Breast epithelium (tissue), 4 donors: Measurements from ENCODE around the gene CDH26. TPM values are rescaled to one million over a fixed set of nuclear protein-coding genes. Genes with fewer than 3 reads are reported as not detected.

Experiments
- DNase-seq, 2 donors: peaks; one replicate each; pipeline ENCODE4 v3.0.0-alpha.2; 2019; ENCODE audit warnings: low spot score in 2 of 2
- H3K27ac ChIP-seq, 2 donors: fragments of 200-600 bp; sonication (generic) in 1 of 2; one replicate each; pipeline ENCODE4 v1.5.1; 2016 to 2019; ENCODE audit warnings: mild to moderate bottlenecking in 1 of 2
- H3K27me3 ChIP-seq, 2 donors: fragments of 200-600 bp; sonication (generic) in 1 of 2; one replicate each; pipeline versions ENCODE4 v1.5.1 to v1.6.0; 2017 to 2019; ENCODE audit warnings: control low read depth in 1 of 2, mild to moderate bottlenecking in 1 of 2
- H3K36me3 ChIP-seq: fragments of 200-600 bp; one replicate; pipeline ENCODE4 v1.5.1; 2019
- H3K4me1 ChIP-seq, 2 donors: fragments of 200-600 bp; sonication (generic); one replicate each; pipeline ENCODE4 v1.5.1; 2016 to 2019; ENCODE audit warnings: control low read depth in 1 of 2
- H3K4me3 ChIP-seq, 3 donors: fragments of 200-600 bp; sonication (generic); 1 replicate in 2 of 3; 2 replicates in 1 of 3; pipeline ENCODE4 v1.5.1; 2016 to 2019; ENCODE audit warnings: mild to moderate bottlenecking in 3 of 3, moderate library complexity in 2 of 3
- H3K9me3 ChIP-seq, 2 donors: fragments of 200-600 bp; sonication (generic) in 1 of 2; one replicate each; pipeline ENCODE4 v1.5.1; 2016 to 2019; ENCODE audit warnings: control low read depth in 1 of 2
- POLR2A ChIP-seq: fragments of 450-650 bp; IDR thresholded peaks from one replicate; pipeline ENCODE4 v1.6.1; 2016; ENCODE audit warnings: antibody characterized with exemption, mild to moderate bottlenecking, moderate library complexity
- POLR2AphosphoS5 ChIP-seq, 3 donors: sonication (generic); formaldehyde crosslinking; IDR thresholded peaks; one replicate each; pipeline ENCODE4 v1.6.1; 2017; ENCODE audit warnings: antibody characterized with exemption in 3 of 3
- intact Hi-C: fragments of 100-400 bp; cut with DNase I; formaldehyde crosslinking; loops from one replicate; pipeline ENCODE4 v1.15.1; 2023; ENCODE audit warnings: low total_unique reads
- total RNA-seq, 3 donors: library from RNA; depleted of rRNA; stranded (reverse); fragments of >200 nt; gene quantifications; one replicate each; pipeline ENCODE4 v1.1.0, GENCODE V29; 2016
- TF ChIP-seq, protein P1 (sequence below), 3 donors: fragments of 450-650 bp; IDR thresholded peaks; one replicate each; pipeline ENCODE4 v1.5.1; 2016 to 2017; ENCODE audit warnings: antibody characterized with exemption in 3 of 3, mild to moderate bottlenecking in 3 of 3, moderate library complexity in 3 of 3

Gene CDH26
- total RNA-seq, 3 donors from 2014 or later = 1.6 to 3.1 (median 2.1) TPM

DNA sequence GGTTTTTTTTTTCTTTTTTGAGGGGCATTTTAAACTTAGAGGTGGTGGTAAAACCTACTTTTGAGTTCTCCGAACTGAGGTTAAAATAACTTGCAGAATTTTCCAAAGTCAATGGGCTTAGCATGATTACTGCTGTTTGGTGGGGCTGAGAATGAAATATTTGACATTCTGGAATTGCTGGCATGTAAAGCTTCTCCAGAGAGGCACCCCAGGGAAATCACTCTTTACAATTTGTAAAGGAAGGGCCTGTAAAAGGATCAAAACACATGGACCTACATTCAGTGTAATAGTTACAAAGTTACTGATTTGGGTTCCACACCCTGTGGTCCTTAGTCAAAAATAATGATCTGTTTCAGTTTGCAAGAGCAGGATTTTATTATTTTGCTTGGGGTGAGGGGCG is 12.5 kb upstream of the CDH26 start:
- Histone ChIP-seq H3K27me3 (no peaks in the 10 kb centered on the region), H3K27ac (no peak overlapping the region), H3K36me3 (no peaks in the 10 kb centered on the region), H3K4me3 (no peak overlapping the region), H3K4me1 (peaks cover 0 to 8% of the 10 kb centered on the region in 2 donors), H3K9me3 (no peaks in the 10 kb centered on the region)
- intact Hi-C loops = no loop called here
- no peak for DNase-seq
- TF ChIP-seq, protein P1, sequence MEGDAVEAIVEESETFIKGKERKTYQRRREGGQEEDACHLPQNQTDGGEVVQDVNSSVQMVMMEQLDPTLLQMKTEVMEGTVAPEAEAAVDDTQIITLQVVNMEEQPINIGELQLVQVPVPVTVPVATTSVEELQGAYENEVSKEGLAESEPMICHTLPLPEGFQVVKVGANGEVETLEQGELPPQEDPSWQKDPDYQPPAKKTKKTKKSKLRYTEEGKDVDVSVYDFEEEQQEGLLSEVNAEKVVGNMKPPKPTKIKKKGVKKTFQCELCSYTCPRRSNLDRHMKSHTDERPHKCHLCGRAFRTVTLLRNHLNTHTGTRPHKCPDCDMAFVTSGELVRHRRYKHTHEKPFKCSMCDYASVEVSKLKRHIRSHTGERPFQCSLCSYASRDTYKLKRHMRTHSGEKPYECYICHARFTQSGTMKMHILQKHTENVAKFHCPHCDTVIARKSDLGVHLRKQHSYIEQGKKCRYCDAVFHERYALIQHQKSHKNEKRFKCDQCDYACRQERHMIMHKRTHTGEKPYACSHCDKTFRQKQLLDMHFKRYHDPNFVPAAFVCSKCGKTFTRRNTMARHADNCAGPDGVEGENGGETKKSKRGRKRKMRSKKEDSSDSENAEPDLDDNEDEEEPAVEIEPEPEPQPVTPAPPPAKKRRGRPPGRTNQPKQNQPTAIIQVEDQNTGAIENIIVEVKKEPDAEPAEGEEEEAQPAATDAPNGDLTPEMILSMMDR (IDR thresholded peaks at IDR 0.05) = no peak
- no peak for TF ChIP-seq POLR2AphosphoS5 (IDR thresholded peaks at IDR 0.05)
- TF ChIP-seq POLR2A = no peak

GRCh38 chr20:59947376-59947775 is 10.8 kb upstream of the CDH26 start:
- H3K36me3 ChIP-seq = no peaks in the 10 kb centered on the region
- no peaks in the 10 kb centered on the region for H3K4me1 ChIP-seq
- H3K27me3 ChIP-seq = no peaks in the 10 kb centered on the region
- intact Hi-C loops = no loop called here
- DNase-seq = no peak
- no peaks in the 10 kb centered on the region for H3K9me3 ChIP-seq
- no peak overlapping the region for H3K4me3 ChIP-seq
- no peak overlapping the region for H3K27ac ChIP-seq
- no peak for TF ChIP-seq POLR2A

GRCh38 chr20:59948212-59948611 is 10.0 kb upstream of the CDH26 start:
- Histone ChIP-seq H3K4me1 (no peaks in the 10 kb centered on the region), H3K4me3 (no peak overlapping the region), H3K27ac (no peak overlapping the region), H3K36me3 (no peaks in the 10 kb centered on the region), H3K27me3 (no peaks in the 10 kb centered on the region), H3K9me3 (no peaks in the 10 kb centered on the region)
- no peak for DNase-seq
- intact Hi-C loops = no loop called here
- TF ChIP-seq POLR2A = no peak
- no peak for TF ChIP-seq POLR2AphosphoS5 (IDR thresholded peaks at IDR 0.05)
- TF ChIP-seq, protein P1 (IDR thresholded peaks at IDR 0.05) = no peak

DNA sequence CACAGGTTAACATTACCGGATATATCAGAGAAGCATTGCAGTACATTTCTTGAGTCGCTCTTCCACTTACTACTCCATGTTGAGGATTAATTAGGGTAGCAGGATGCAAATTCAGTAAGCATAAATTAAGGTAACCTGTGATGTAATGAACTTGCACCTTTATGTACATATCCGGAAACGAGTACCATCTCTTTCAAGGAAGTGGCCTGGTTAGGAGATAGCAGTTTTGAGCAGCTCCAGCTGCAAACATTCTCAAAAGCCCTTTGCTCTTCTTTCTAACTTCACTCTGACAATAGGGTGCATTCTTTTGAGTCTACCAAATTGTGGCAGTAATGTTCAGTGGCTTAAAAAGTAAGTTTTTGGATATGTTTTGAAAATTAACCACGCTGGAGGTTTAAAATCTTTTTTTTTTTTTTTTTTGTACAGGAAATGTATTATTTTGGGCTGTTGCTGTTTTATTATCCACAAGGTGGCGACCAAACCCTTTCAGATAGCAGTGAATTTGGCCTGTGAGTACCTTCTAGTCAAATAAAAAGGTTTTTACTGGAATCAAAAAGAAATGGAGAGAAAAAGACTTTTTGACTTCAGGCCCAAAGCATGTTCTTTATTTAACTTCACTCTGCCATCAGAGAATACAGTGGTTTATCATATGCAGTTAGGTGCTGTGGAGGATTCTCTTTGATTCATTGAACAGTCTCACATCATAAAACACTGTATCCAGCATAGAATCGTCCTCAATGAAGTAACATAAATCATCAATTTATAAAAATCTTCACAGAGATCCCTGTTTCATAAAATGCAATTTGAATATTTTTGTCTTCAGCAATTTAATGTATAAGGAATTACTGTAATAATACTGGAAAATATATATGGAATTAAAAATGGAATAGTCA is 9.1 kb upstream of the CDH26 start:
- no peak overlapping the region for H3K27ac ChIP-seq
- no peaks in the 10 kb centered on the region for H3K9me3 ChIP-seq
- H3K36me3 ChIP-seq = no peaks in the 10 kb centered on the region
- no peaks in the 10 kb centered on the region for H3K27me3 ChIP-seq
- no peak overlapping the region for H3K4me3 ChIP-seq
- no peak for TF ChIP-seq POLR2AphosphoS5 (IDR thresholded peaks at IDR 0.05)
- TF ChIP-seq, protein P1 (IDR thresholded peaks at IDR 0.05) = peak; percentile 38 to 55 (median 41)
- no peak for DNase-seq
- H3K4me1 ChIP-seq = no peaks in the 10 kb centered on the region
- intact Hi-C loops = no loop called here

- no peak overlapping the region for H3K27ac ChIP-seq
- H3K9me3 ChIP-seq = no peaks in the 10 kb centered on the region
- TF ChIP-seq, protein P1 (IDR thresholded peaks at IDR 0.05) = no peak
- TF ChIP-seq POLR2A = no peak
- TF ChIP-seq POLR2AphosphoS5 (IDR thresholded peaks at IDR 0.05) = no peak
- H3K4me3 ChIP-seq = no peak overlapping the region
- no peaks in the 10 kb centered on the region for H3K27me3 ChIP-seq
- DNase-seq = no peak
- H3K4me1 ChIP-seq = no peaks in the 10 kb centered on the region
- intact Hi-C loops = no loop called here
- no peaks in the 10 kb centered on the region for H3K36me3 ChIP-seq
Observed at GRCh38 chr20:59949911-59950310, 8.3 kb upstream of the CDH26 start.
